ENCODE measurements around the gene FADS2. TPM values are rescaled to one million over a fixed set of nuclear protein-coding genes. Genes with fewer than 3 reads are reported as not detected.

Gene FADS2
- total and polyA plus RNA-seq, 2 of the 13 experiments (the other 11 are each of a cell fraction or from before 2014, with no cell fraction given), result 90.1 to 124 TPM

DNA sequence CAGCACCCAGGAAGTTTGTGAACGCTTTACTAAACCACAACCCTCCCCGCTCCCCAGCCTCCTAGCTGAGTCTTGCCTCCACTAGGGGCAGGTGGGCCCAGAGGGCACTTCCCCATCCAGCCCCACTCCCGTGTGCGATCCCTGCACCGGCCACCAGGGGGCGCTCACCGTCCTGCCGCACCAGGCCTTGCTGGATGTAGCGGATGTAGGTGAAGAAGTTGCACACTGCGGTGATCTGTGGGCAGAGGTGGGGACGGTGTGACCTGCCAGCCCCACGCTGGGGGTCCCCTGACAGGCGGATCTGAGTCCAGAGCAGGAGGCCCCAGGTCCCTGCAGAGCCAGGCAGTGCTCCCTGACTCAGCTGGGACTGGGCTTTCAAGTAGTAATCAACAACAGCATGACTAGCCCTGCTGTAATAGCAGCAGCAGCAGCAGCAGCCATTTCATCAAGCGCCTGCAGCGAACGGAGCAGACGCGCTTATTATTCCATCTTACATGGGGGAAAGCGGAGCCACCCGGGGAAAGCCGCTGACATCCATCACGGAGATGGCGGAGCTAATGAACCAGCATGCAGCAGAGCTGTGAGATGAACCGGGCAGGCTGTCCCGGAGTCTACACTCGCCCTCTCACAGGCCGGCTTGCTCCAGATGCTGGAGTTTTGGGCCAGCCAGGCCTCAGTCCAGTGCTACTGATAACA is 71.2 kb downstream of the FADS2 start (continued):
- TF ChIP-seq ZNF264 (CRISPR knock-in tag; IDR thresholded peaks at IDR 0.05) (no peak), LCORL (IDR thresholded peaks at IDR 0.05) (no peak), LCORL (CRISPR knock-in tag; IDR thresholded peaks at IDR 0.05) (peak; percentile 46; the same call in 1 of the 2 replicates), MIER3 (CRISPR knock-in tag; IDR thresholded peaks at IDR 0.05; ENCODE audit: borderline replicate concordance) (peak; percentile 82; the same call in 1 of the 2 replicates), ZNF235 (CRISPR knock-in tag; IDR thresholded peaks at IDR 0.05; ENCODE audit: borderline replicate concordance) (no peak), NONO (IDR thresholded peaks at IDR 0.05) (no peak), NONO (CRISPR knock-in tag; conservative IDR thresholded peaks at IDR 0.05) (peak; percentile 88), PCBP2 (optimal IDR thresholded peaks at IDR 0.05; ENCODE audit: low read depth, low read length, poor library complexity, severe bottlenecking) (no peak), ZSCAN21 (CRISPR knock-in tag; IDR thresholded peaks at IDR 0.05; ENCODE audit: borderline replicate concordance) (peak; percentile 85; the same call in 1 of the 2 replicates), XRCC5 (optimal IDR thresholded peaks at IDR 0.05; ENCODE audit: low read length) (peak; percentile 69), SCMH1 (CRISPR knock-in tag; IDR thresholded peaks at IDR 0.05; ENCODE audit: borderline replicate concordance) (no peak), KAT8 (CRISPR knock-in tag; IDR thresholded peaks at IDR 0.05) (0 out of 2 replicates have a peak, but pooled peaks have one; percentile 22)
- TF ChIP-seq, protein P1, sequence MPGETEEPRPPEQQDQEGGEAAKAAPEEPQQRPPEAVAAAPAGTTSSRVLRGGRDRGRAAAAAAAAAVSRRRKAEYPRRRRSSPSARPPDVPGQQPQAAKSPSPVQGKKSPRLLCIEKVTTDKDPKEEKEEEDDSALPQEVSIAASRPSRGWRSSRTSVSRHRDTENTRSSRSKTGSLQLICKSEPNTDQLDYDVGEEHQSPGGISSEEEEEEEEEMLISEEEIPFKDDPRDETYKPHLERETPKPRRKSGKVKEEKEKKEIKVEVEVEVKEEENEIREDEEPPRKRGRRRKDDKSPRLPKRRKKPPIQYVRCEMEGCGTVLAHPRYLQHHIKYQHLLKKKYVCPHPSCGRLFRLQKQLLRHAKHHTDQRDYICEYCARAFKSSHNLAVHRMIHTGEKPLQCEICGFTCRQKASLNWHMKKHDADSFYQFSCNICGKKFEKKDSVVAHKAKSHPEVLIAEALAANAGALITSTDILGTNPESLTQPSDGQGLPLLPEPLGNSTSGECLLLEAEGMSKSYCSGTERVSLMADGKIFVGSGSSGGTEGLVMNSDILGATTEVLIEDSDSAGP (CRISPR knock-in tag; IDR thresholded peaks at IDR 0.05; ENCODE audit: borderline replicate concordance), result peak; percentile 68
- TF ChIP-seq, protein P2, sequence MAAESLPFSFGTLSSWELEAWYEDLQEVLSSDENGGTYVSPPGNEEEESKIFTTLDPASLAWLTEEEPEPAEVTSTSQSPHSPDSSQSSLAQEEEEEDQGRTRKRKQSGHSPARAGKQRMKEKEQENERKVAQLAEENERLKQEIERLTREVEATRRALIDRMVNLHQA (CRISPR knock-in tag; IDR thresholded peaks at IDR 0.05), result no peak
- TF ChIP-seq, protein P3, sequence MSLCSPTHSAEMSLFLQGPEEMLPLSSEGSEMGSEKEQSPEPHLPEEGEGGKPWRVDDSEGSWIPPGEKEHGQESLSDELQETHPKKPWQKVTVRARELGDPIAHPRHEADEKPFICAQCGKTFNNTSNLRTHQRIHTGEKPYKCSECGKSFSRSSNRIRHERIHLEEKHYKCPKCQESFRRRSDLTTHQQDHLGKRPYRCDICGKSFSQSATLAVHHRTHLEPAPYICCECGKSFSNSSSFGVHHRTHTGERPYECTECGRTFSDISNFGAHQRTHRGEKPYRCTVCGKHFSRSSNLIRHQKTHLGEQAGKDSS (CRISPR knock-in tag; IDR thresholded peaks at IDR 0.05; ENCODE audit: borderline replicate concordance, low read depth), result peak; percentile 64; the same call in 1 of the 2 replicates
- TF ChIP-seq, protein P4, sequence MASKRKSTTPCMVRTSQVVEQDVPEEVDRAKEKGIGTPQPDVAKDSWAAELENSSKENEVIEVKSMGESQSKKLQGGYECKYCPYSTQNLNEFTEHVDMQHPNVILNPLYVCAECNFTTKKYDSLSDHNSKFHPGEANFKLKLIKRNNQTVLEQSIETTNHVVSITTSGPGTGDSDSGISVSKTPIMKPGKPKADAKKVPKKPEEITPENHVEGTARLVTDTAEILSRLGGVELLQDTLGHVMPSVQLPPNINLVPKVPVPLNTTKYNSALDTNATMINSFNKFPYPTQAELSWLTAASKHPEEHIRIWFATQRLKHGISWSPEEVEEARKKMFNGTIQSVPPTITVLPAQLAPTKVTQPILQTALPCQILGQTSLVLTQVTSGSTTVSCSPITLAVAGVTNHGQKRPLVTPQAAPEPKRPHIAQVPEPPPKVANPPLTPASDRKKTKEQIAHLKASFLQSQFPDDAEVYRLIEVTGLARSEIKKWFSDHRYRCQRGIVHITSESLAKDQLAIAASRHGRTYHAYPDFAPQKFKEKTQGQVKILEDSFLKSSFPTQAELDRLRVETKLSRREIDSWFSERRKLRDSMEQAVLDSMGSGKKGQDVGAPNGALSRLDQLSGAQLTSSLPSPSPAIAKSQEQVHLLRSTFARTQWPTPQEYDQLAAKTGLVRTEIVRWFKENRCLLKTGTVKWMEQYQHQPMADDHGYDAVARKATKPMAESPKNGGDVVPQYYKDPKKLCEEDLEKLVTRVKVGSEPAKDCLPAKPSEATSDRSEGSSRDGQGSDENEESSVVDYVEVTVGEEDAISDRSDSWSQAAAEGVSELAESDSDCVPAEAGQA (IDR thresholded peaks at IDR 0.05; ENCODE audit: low read depth), result no peak
- TF ChIP-seq, protein P4 (CRISPR knock-in tag; IDR thresholded peaks at IDR 0.05; ENCODE audit: borderline replicate concordance), result no peak
- TF ChIP-seq, protein P5, sequence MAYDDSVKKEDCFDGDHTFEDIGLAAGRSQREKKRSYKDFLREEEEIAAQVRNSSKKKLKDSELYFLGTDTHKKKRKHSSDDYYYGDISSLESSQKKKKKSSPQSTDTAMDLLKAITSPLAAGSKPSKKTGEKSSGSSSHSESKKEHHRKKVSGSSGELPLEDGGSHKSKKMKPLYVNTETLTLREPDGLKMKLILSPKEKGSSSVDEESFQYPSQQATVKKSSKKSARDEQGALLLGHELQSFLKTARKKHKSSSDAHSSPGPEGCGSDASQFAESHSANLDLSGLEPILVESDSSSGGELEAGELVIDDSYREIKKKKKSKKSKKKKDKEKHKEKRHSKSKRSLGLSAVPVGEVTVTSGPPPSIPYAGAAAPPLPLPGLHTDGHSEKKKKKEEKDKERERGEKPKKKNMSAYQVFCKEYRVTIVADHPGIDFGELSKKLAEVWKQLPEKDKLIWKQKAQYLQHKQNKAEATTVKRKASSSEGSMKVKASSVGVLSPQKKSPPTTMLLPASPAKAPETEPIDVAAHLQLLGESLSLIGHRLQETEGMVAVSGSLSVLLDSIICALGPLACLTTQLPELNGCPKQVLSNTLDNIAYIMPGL (CRISPR knock-in tag; IDR thresholded peaks at IDR 0.05; ENCODE audit: borderline replicate concordance in 1 of 2, low read depth in 1 of 2), result peak; percentile 73 to 82; a peak in 3 of 4 replicates

Measured in HepG2 (cell line).